Neural crest cell (in vitro differentiated cells): ENCODE results near the gene THUMPD1. TPM values are rescaled to one million over a fixed set of nuclear protein-coding genes. Genes with fewer than 3 reads are reported as not detected.

ENCODE experiments used
- DNase-seq: peaks from one replicate; pipeline ENCODE4 v3.0.0; 2021; ENCODE audit warnings: low read depth, mixed read lengths, low spot score
- H3K27ac Mint-ChIP-seq: one replicate; pipeline ENCODE4 v1.8.0; 2021; ENCODE audit warnings: mild to moderate bottlenecking, mixed read lengths; ENCODE audit not compliant: unreplicated experiment
- H3K27me3 Mint-ChIP-seq: 2 replicates; pipeline ENCODE4 v1.8.0; 2021; ENCODE audit warnings: low read depth, mild to moderate bottlenecking, mixed read lengths
- H3K36me3 Mint-ChIP-seq: 2 replicates; pipeline ENCODE4 v1.8.0; 2021; ENCODE audit warnings: low read depth, mild to moderate bottlenecking, mixed read lengths
- H3K4me1 Mint-ChIP-seq: 2 replicates; pipeline ENCODE4 v1.8.0; 2021; ENCODE audit warnings: mixed read lengths
- H3K4me3 Mint-ChIP-seq: one replicate; pipeline ENCODE4 v1.8.0; 2021; ENCODE audit warnings: mild to moderate bottlenecking, mixed read lengths
- H3K9me3 Mint-ChIP-seq: 2 replicates; pipeline ENCODE4 v1.8.0; 2021; ENCODE audit warnings: mixed read lengths
- CTCF ChIP-seq: fragments of 200-600 bp; sonication (generic); conservative IDR thresholded peaks from 2 replicates; pipeline ENCODE4 v1.5.0; 2021; ENCODE audit warnings: antibody characterized with exemption, mild to moderate bottlenecking
- total RNA-seq: library from RNA; stranded (reverse); gene quantifications from 2 replicates; pipeline ENCODE4 v1.2.1, GENCODE V29; 2021

THUMPD1 gene
- total RNA-seq, 1 donor from 2014 or later, result 41.5 TPM

- Mint-ChIP-seq H3K27ac (no peak overlapping the region), H3K9me3 (no peaks in the 10 kb centered on the region), H3K27me3 (peaks cover 5% of the 10 kb centered on the region), H3K4me3 (no peak overlapping the region), H3K36me3 (no peaks in the 10 kb centered on the region), H3K4me1 (no peaks in the 10 kb centered on the region)
- DNase-seq, result no peak
- TF ChIP-seq CTCF, result no peak
These were observed 52.0 kb downstream of the THUMPD1 start for GRCh38 chr16:20689668-20690067.

- Mint-ChIP-seq H3K4me1 (peaks cover 12% of the 10 kb centered on the region), H3K4me3 (no peak overlapping the region), H3K27me3 (no peaks in the 10 kb centered on the region), H3K27ac (no peak overlapping the region), H3K9me3 (no peaks in the 10 kb centered on the region), H3K36me3 (no peaks in the 10 kb centered on the region)
- DNase-seq, result no peak
- TF ChIP-seq CTCF, result no peak
These were observed 57.8 kb downstream of the THUMPD1 start for GRCh38 chr16:20683812-20684211.

Other genes with a start within 250 kb of the THUMPD1 start
- gene ACSM2B, start 165.5 kb downstream of the THUMPD1 start, total RNA-seq, result not detected in 2 replicates
- not detected in 2 replicates for gene ACSM1, start 44.1 kb downstream of the THUMPD1 start, total RNA-seq
- 0.40 and 0.48 TPM in 2 replicates for gene ACSM3, start 22.2 kb upstream of the THUMPD1 start, total RNA-seq
- 40.4 and 43.6 TPM in 2 replicates for gene ERI2, start 64.7 kb upstream of the THUMPD1 start, total RNA-seq
- gene REXO5, start 64.7 kb upstream of the THUMPD1 start, total RNA-seq, result 9.5 and 10.1 TPM in 2 replicates
- gene DCUN1D3, start 158.5 kb upstream of the THUMPD1 start, total RNA-seq, result 13.4 and 13.5 TPM in 2 replicates
- gene LYRM1, start 159.0 kb upstream of the THUMPD1 start, total RNA-seq, result 20.4 and 20.8 TPM in 2 replicates